Measurements from ENCODE around the gene DPM3.
"Not testable (repeated sequence)": the region's sequence is repeated elsewhere in the genome, so short reads cannot be mapped to it uniquely, and the experiment has no call there.

DPM3 gene

DNA sequence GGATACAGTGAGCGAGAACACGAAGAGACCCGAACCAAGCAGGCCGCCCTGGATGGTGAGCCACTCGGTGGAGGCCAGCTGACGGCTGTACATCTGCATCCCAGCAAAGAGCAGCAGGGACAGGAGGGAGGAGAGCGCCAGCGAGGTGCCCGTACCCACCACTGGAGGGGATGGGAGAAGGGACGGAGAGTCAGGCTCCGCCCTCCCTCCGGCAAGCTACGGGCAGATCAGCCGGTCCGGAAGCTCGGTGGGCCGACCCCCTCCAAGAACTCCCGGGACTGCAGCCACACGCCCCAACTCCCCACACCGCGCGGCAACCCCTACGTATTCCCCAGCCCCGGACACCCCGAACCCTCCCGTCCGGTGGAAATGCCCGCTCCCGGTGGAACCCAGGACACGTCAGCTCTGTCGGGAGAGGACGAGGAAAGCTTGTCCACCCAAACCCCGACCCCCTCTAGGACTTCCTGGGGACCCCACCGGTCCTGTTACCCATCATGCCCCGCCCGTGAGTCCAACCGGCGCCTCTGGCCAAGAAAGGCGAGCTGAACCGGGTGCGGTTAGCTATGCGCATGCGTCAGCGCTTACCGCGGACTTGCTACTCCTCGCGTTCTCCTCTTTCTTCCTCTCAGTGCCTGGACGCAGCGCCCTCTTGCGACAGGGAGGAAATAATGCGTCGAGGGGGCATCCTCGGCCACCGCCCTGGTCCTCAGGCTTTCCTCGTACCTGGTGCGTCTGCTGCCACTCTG, 32.6 kb upstream of the DPM3 start, which contains the start of gene KRTCAP2:
KRTCAP2 (minus strand) TSS at position 573 of the 746 bp plus-strand sequence; CDS start at position 493, 80 bp downstream.
- peak; percentile 98 to 99 for DNase-seq (ENCODE audit: low read depth in 1 of 2, low spot score in 1 of 2)
- in situ Hi-C loops (cut with HindIII; ENCODE audit: low pct_unique_long_range_greater_than_20kb, low sequenced_read_pairs) = no loop called here
- no peak for TF ChIP-seq JUND (IDR thresholded peaks at IDR 0.05; ENCODE audit: low read depth)

DNA sequence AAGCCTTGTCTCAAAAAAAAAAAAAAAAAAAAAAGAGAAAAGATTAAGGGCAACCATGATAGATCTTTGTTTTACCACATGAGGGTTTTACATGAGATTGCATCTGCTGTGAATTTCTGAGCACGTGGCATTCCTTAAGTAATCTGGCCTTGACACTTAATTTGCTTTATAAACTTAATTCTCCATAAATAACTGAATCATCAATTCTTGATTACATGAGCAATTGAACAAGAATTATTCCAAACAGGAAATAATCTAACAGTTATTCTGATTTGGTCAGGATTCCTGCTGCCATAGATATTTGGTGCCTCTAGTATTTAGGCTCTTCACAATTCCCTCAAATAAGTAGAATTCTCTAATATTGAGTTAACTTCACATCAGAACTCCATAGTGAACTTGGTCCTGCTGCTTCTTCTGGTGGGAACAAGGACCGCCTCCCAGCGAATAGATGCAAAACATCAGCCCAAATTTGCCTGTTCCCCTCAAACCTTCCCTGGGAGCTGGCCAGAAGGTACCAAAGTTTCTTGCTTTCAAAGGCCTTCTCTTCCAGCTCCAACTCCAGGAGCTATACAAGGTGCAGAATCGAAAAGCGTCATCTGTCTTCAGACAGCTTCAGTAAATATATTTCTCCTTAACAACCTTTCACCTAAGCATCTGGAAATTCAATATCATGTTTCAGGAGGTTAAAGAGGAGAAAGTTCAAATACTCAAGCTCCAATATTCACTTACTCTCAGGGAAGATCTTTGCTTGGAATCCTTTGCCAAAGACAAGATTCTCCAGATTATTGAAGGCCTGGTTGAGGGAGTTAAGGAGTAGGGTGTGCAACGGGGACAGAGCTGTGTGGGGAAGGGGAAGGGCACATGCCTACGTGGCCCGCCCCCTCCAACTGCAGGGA, 31.8 kb upstream of the DPM3 start:
- DNase-seq (ENCODE audit: low read depth in 1 of 2, low spot score in 1 of 2) = no peak
- in situ Hi-C loops (cut with HindIII; ENCODE audit: low pct_unique_long_range_greater_than_20kb, low sequenced_read_pairs) = no loop called here
- TF ChIP-seq JUND (IDR thresholded peaks at IDR 0.05; ENCODE audit: low read depth) = no peak

DNA sequence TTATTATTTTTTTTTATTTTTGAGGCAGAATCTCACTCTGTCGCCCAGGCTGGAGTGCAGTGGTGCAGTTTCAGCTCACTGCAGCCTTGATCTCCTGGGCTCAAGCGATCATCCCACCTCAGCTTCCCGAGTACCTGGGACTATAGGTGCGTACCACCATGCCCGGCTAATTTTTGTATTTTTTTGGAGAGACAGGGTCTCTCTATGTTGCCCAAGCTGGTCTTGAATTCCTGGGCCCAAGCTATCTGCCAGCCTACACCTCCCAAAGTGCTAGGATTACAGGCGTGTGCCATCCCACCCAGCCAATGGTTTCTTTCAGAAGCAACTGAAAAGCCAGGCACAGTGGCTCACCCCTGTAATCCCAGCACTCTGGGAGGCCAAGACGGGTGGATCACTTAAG, 30.5 kb upstream of the DPM3 start:
- in situ Hi-C loops (cut with HindIII; ENCODE audit: low pct_unique_long_range_greater_than_20kb, low sequenced_read_pairs) = no loop called here
- DNase-seq (ENCODE audit: low read depth in 1 of 2, low spot score in 1 of 2) = no peak
- no peak for TF ChIP-seq JUND (IDR thresholded peaks at IDR 0.05; ENCODE audit: low read depth)

DNA sequence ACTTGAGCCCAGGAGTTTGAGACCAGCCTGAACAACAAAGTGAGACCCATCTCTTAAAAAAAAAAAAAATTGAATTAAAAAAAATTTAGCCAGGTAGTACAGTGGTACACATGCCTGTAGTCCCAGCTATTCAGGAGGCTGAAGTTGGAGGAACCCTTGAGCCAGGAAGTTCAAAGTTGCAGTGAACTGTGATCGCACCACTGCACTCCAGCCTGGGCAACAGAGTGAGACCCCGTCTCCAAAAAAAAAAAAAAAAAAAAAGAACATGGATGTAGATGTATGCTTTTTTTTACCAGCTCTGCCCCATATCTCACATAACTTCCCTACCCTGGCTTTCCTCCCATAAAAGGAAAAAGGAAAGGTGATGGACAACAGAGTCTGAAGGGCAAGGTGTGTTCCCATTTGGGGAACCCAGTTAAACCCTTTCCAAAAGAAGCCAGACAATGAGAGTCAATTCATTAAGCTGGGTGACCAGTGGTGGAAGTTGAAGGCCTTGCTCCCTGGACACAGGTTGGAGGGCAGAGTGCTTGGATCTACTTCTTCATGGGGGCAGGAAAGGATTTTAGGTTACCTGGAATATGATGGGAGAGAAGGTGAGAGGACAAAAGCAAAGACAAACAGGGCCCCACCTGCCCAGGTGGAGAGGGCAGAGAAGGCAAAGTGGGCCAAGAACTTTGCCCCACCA, 29.9 kb upstream of the DPM3 start:
- DNase-seq (ENCODE audit: low read depth in 1 of 2, low spot score in 1 of 2) = no peak
- TF ChIP-seq JUND (IDR thresholded peaks at IDR 0.05; ENCODE audit: low read depth) = no peak
- in situ Hi-C loops (cut with HindIII; ENCODE audit: low pct_unique_long_range_greater_than_20kb, low sequenced_read_pairs) = no loop called here

DNA sequence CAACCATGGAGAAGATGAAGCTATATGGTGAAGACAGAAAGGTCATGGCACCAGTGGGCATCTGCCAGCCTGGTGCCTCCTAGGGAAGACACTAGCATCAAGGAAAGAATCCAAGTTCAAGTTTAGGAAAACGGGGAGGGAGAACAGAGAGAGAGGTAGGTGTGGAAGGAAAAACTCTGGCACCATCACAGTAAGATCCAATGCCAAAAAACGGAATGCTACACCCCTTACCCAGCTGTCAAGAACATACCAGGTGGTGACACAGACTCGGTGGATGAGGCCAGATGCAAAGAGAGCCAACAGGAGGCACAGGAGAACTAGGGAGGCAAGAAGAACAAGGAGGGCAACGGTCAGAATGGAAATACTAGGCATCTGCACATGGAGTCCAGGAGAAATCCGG, 29.2 kb upstream of the DPM3 start:
- in situ Hi-C loops (cut with HindIII; ENCODE audit: low pct_unique_long_range_greater_than_20kb, low sequenced_read_pairs) = no loop called here
- TF ChIP-seq JUND (IDR thresholded peaks at IDR 0.05; ENCODE audit: low read depth) = no peak
- no peak for DNase-seq (ENCODE audit: low read depth in 1 of 2, low spot score in 1 of 2)

DNA sequence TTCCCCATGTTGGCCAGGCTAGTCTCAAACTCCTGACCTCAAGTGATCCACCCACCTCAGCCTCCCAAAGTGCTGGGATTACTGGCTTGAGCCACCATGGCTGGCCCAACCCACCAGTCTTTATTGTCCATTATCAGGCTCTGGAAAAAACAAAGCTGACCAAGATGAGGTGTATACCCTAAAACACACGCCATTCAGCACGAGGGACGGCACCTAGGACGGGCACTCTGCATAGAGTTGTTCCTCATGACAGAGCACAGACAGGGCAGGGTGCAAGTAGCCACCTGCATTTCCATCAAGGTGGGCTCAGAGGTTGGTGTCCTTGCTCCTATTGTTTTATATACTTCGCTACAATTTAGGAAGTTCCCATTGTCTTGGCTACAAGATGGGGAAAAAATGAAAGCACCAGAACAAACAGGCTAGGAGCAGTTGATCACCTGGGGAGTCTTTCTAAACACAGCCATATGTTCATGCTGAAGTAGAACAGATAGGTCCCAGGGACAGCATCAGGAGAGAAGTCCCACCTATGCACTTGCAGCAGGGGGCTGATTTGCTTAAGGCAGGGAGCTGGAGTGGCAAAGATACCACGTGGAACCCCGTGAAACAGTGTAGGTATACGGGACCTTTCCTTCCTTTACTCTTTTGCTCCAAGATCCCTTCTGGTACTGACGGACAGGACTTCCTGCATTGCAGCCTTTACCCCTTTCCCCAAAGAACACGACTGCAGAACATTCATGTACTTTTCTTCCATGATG, 28.3 kb upstream of the DPM3 start:
- DNase-seq (ENCODE audit: low read depth in 1 of 2, low spot score in 1 of 2) = no peak
- TF ChIP-seq JUND (IDR thresholded peaks at IDR 0.05; ENCODE audit: low read depth) = no peak
- in situ Hi-C loops (cut with HindIII; ENCODE audit: low pct_unique_long_range_greater_than_20kb, low sequenced_read_pairs) = no loop called here

DNA sequence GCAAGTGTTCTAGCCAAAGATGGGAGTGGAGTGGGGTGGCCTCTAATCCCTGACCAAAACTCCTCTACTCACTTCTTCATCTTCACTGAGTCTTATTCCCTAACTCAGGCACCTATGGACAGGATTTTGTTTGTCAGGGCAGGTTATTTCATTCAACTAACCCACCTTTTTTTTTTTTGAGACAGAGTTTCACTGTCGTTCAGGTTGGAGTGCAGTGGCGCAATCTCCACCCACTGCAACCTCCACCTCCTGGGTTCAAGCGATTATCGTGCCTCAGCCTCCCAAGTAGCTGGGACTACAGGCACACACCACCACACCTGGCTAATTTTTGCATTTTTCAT, 27.7 kb upstream of the DPM3 start:
- DNase-seq (ENCODE audit: low read depth in 1 of 2, low spot score in 1 of 2); in situ Hi-C loops (cut with HindIII; ENCODE audit: low pct_unique_long_range_greater_than_20kb, low sequenced_read_pairs): not testable (repeated sequence)

DNA sequence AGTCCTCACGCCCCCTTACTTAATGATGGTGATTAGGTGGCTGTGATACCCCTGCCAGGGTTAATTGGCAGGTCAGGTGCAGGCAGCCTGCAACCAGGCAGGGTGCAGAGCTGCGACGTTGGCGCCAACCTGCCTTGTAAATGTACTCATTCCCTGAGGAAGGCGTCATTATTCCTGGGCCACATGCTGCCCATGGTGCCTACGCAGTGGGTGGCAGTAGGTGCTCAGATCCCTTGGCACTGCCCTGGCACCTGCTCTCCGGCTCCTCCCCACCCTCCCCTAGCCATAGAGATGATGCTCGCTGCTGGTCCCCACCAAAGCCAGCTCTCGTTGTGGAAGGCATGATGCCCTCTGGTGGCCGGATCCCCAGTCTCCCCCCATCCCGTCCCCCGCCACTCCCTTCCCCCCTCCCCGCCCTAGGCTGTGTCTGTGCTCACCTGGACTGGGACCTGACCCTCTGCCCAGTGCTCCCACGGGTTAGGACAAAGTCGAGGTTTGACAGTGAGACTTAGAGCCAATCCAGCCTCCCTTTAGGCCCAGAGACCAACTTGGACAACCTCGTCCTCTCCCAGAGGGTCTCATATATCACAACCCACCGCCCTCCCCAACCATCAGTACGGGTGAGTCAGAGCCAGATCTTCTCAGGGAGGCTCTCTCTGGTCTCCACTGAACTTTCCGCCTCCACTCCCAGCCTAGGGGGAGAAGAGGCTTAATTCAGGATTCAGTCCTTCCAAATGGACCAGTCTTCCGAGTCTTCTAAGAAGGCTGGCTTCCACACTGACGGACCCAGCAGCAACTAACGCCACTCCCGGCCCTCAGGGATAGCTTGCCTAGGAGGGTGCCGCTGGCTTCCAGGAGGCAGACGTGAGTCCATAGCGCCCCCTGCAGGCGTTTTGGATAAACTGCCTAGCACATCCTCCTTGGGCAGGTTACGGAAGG, 27.1 kb upstream of the DPM3 start:
- no peak for TF ChIP-seq JUND (IDR thresholded peaks at IDR 0.05; ENCODE audit: low read depth)
- peak; percentile 74 to 93 for DNase-seq (ENCODE audit: low read depth in 1 of 2, low spot score in 1 of 2)
- in situ Hi-C loops (cut with HindIII; ENCODE audit: low pct_unique_long_range_greater_than_20kb, low sequenced_read_pairs) = no loop called here

DNA sequence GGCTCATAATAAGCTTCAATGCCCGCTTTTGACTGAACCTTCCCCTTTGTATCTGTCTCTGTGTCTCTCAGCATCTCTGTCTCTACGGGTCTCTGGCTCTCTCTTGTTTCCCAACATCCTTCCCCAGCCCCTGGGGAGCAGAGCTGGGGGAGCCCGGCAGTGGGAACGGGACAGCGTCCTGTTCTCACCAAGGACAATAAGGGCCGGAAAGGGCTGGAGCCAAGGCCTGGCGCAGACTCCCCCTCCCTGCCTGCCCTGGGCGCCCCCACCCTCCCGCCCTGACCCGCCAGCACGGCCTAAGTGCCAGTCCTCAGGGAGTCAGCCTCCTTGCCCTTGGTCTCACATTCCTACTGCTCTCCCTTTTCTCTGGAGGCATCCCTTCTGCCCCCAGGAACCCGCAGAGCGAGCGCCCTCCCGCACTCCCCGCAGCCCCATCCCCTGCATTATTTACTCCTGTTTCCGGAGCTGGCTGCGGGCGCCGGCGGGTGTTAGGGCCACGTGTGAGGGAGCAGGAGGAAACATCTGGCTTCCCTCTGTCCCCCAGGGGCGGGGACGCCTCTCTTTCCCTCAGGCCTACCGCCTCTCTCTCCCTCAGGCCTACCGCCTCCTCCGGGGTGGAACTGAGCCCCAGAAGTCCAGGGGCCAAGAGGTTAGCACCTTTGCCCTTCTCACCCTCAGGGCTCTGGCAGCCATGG, 26.3 kb upstream of the DPM3 start:
- DNase-seq (ENCODE audit: low read depth in 1 of 2, low spot score in 1 of 2) = no peak
- no peak for TF ChIP-seq JUND (IDR thresholded peaks at IDR 0.05; ENCODE audit: low read depth)
- in situ Hi-C loops (cut with HindIII; ENCODE audit: low pct_unique_long_range_greater_than_20kb, low sequenced_read_pairs) = no loop called here

DNA sequence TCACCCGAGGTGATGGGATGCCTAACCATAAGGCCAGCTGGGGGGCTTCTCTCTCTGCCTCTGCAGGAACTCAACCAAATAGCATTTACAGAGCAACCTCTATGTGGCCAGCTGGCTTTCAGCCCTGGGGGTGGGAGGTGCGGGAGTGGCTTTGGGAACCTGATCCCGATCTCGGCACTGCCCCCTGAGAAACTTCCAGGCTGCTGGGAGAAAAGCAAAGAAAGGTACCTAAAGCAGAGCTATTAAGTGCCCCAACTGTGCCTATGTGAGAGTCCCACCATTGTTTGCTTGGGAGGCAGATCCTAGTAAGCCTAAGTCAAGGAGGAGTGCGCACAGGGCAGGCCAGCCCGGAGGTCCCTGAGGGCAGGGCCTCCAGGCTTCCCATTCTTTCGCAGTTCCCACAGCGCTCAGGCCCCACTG, 25.7 kb upstream of the DPM3 start:
- DNase-seq (ENCODE audit: low read depth in 1 of 2, low spot score in 1 of 2) = no peak
- in situ Hi-C loops (cut with HindIII; ENCODE audit: low pct_unique_long_range_greater_than_20kb, low sequenced_read_pairs) = no loop called here
- TF ChIP-seq JUND (IDR thresholded peaks at IDR 0.05; ENCODE audit: low read depth) = no peak

DNA sequence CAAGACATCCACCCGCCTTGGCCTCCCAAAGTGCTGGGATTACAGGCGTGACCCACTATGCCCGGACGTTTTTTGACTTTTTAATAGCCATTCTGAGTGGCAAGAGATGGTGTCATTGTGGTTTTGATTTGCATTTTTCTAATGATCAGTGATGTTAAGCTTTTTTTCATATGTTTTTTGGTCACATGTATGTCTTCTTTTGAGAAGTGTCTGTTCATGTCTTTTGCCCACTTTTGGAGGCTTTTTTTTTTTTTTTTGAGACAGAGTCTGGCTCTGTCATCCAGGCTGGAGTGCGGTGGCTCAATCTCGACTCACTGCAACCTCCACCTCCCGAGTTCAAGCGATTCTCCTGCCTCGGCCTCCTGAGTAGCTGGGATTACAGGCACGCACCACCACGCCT, 24.3 kb upstream of the DPM3 start:
- in situ Hi-C loops (cut with HindIII; ENCODE audit: low pct_unique_long_range_greater_than_20kb, low sequenced_read_pairs); DNase-seq (ENCODE audit: low read depth in 1 of 2, low spot score in 1 of 2): not testable (repeated sequence)

DNA sequence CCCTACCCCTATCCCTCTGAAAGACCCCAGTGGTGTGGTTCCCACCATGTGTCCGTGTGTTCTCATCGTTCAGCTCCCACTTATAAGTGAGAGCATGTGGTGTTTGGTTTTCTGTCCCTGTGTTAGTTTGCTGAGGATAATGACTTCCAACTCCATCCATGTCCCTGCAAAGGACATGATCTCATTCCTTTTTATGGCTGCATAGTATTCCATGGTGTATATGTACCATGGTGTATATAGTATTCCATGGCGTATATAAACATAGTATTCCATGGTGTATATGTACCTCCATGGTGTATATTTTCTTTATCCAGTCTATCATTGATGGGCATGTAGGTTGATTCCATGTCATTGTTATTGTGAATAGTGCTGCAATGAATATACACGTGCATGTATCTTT, 23.5 kb upstream of the DPM3 start:
- DNase-seq (ENCODE audit: low read depth in 1 of 2, low spot score in 1 of 2); in situ Hi-C loops (cut with HindIII; ENCODE audit: low pct_unique_long_range_greater_than_20kb, low sequenced_read_pairs): not testable (repeated sequence)

DNA sequence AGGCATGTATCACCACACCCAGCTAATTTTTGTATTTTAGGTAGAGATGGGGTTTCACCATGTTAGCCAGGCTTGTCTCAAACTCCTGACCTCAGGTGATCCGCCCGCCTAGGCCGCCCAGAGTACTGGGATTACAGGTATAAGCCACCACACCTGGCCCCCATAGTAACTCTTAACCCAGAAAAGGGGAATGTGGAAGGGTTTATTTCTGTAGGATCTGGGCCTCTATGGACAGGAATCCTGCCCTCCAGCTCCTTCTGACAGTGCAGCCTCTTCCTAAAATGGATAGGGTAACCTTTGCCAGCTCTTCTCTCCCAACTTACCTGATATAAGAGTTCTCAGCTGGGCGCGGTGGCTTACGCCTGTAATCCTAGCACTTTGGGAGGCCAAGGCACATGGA, 22.3 kb upstream of the DPM3 start:
- in situ Hi-C loops (cut with HindIII; ENCODE audit: low pct_unique_long_range_greater_than_20kb, low sequenced_read_pairs); DNase-seq (ENCODE audit: low read depth in 1 of 2, low spot score in 1 of 2): not testable (repeated sequence)
